ENCODE results near the gene FAM76A.
A peak's percentile ranks its signal among the peaks of the same experiment; 100 is the strongest.
"Not testable (repeated sequence)": the region's sequence is repeated elsewhere in the genome, so short reads cannot be mapped to it uniquely, and the experiment has no call there.

Gene FAM76A

GRCh38 chr1:27724961-27725373 is 794 bp upstream of the FAM76A start:
- no peak for DNase-seq (ENCODE audit: low read depth)

DNA sequence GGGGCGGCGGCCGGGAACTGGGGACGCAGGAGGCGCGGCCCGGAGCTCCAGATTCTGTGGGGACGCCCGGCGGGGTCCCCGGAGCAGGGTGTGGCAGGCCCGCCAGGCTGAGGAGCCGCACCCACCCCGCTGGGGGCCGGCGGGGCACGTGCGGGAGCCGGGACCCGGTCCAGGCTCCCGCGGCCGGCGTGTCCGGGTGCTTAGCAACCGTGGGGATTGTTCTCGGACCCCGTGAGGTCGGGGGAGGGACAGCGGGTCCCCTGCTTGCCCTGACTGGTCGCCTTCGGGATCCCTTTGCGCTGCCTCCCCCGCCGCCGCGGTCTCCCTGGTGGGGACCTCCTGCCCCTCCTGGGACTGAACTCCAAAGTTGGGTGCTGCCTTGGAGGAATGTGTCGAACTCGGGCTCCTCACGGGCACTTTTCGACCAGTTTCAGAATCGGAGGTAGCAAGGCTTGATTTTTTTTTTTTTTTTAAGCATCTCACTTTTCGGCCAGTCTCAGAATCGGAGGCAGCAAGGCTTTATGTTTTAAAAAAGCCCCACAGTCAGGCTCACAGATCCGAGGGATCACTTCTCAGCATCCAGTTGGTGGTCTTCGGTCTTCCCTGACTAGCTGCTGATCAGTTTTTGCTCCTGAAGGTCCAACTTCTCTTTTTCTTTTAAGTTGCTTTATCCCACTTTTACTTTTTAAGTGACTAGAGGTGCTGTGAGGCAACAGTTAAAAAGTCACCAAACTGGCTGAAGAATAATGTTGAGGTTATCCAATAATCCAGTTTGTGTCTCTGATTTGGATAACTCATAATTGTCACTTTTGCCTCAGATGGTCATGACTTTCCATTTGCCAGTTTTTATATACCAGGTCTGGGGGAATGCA is 648 bp downstream of the FAM76A start:
- no peak for DNase-seq (ENCODE audit: low read depth)

GRCh38 chr1:27727126-27727525 is 1.4 kb downstream of the FAM76A start:
- peak; percentile 15 for DNase-seq (ENCODE audit: low read depth)

- DNase-seq (ENCODE audit: low read depth): no peak
Measured at GRCh38 chr1:27736252-27736651, 10.5 kb downstream of the FAM76A start.

- DNase-seq (ENCODE audit: low read depth): no peak
Measured at GRCh38 chr1:27741121-27741520, 15.4 kb downstream of the FAM76A start.

- DNase-seq (ENCODE audit: low read depth): no peak
Measured at GRCh38 chr1:27744556-27744955, 18.8 kb downstream of the FAM76A start.

DNA sequence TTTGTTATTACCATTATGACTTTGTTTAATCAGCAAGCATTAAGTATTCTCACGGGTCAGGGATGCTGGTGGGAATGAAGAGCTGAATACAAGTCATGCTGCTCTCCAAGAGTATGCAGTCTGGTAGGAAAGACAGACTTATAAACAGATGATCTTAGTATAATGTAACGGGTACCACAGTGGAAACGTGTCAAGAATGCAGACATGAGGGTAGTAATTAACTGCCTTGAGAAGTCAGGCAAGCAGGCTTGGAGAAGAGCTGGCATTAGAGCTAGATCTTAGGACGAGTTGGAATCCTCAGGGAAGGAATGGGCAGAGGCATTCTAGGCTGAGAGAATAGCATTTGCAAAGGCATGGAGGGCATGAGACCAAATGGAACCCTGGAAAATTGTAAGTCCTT is 19.7 kb downstream of the FAM76A start:
- no peak for DNase-seq (ENCODE audit: low read depth)

DNA sequence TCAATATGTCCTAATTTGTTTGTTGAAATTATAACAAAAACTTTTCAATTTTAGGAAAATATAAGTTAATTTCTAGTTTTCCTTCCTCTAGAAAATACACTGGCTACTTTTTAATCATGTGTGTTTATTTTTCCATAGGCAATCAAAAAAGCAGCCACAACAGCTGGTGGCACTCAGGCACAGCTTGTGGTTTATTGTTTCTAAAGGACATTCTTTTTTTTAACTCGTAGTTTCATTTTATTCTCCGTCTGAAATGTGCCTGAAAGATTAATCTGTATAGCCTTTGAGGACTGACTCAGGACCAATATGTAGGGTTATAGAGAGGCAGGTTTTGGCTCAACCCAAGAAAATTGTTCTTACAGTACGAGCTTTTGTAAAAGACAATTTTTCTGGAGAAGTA is 26.6 kb downstream of the FAM76A start:
- DNase-seq (ENCODE audit: low read depth): no peak

GRCh38 chr1:27755286-27755685 is 29.5 kb downstream of the FAM76A start:
- DNase-seq (ENCODE audit: low read depth): no peak

DNA sequence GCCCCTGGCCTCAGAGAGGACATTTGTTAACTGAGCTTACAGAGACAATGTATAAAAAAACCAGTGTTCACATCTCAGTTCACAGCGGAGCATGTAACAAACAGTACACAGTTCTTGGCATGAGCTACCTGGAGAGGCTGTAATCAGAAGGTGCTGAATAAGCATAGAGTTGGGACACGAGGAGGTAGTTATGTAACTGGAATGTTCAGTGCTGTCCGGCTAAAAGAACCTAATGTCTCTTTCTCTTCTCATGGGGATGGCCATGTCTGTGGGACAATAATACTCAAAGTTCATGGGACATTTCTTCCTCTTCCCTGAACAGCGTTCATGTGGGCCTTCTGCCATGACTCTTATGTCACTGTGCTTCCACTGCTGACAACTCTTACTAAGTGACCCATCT is 30.1 kb downstream of the FAM76A start:
- DNase-seq (ENCODE audit: low read depth): no peak

GRCh38 chr1:27759236-27759635 is 33.5 kb downstream of the FAM76A start:
- no peak for DNase-seq (ENCODE audit: low read depth)

GRCh38 chr1:27760426-27760825 is 34.7 kb downstream of the FAM76A start:
- no peak for DNase-seq (ENCODE audit: low read depth)

DNA sequence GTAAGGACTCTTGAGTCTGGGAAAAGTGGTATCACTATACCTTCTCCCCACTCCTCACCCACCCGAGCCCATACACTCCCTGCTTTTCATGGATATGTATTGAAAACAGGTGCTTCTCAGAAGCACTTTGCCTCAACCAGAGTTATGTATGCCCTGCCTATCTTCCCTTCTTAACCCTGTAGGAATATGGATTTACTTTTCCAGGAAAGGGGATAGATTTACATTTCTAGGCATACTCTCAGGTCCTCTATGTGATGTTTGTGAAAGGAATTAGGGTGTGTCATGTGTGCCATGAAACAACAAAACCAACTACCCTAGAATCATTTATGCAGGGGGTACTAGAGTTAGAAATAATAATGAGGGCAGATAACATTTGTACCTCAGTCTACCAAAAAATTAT is 36.3 kb downstream of the FAM76A start:
- DNase-seq (ENCODE audit: low read depth): no peak

DNA sequence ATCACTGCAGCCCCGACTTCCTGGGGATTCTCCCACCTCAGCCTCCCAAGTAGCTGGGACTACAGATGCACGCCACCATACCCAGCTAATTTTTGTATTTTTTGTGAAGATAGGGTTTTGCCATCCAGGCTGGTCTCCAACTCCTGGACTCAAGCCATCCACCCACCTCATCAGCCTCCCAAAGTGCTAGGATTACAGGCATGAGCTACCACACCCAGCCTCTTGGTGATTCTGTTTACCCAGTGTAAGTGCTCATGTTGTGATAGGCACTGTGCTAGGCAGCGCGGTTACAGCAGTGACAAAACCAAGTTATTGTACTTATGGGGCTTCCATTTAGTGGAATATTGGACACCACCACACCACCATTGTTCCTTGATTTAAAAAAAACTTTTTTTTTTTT is 37.6 kb downstream of the FAM76A start:
- DNase-seq (ENCODE audit: low read depth): no peak

DNA sequence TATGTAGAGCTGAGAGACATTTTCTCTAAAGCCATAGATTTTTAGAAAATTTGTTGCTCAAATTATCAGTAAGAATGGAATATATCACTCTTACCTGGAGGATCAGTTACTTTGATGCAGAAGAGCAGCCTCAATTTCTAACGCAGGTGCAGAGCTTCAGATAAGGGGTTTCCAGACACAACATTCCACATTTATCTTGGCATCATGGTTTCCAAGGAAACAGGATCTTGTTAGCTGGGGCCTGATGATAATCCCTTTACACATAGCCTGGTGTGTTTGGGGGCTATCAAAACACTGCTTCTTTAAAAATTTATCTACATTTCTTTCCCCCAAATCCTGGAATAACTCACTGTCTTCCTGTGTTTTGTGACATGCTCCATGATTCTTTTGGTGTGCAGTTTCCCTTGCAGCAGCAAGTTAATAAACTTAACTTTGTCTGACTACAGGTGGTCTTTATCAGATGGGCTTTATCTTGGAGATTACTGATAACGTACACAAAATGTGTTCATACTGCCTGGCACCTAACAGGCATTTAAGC is 44.6 kb downstream of the FAM76A start:
- no peak for DNase-seq (ENCODE audit: low read depth)

- DNase-seq (ENCODE audit: low read depth): no peak
Measured at GRCh38 chr1:27772036-27772931, 46.5 kb downstream of the FAM76A start.

DNA sequence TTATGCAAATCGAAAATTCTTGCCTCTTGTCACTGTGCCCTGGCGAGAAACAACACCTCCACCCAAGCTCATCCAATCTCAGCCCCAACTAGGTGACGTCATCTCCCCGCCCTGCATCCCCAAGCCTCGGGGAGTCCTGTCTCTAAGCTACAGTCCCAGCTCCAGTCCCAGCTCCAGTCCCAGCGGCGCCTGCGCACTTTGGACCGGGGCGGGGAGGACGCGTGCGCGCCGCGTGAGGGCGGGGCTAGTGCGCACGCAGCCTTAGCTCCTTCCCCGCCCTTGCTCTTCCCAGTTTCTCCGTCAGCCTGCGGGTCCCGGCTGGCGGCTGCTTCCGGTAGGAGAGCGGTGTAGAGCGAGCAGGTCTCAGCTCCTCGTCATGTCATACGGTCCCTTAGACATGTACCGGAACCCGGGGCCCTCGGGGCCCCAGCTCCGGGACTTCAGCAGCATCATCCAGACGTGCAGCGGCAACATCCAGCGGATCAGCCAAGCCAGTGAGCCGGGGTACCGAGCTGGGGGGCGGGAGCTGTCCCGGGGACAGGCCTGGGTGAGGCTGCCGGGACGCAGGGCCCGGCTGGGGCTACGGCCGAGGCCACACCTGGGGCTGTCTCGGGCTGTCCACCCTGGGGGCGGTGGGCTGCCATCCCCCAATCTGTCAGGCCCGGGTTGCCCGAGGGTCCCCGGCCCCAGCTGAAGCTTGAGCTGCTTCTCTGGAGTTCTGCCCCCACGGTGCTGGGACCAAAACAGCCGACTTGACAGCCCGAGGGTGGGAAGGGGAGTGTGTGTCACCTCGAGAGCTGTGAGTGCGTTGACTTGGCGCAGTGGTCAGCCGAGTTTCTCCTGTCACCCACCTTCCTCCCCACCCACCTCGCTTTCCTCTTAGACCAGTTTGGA is 47.4 kb downstream of the FAM76A start, which contains the start of gene STX12:
Gene STX12 (plus strand): TSS at position 288 of the 894 bp plus-strand sequence. CDS start 89 bp downstream, at position 377.
- peak; percentile 100 for DNase-seq (ENCODE audit: low read depth)

DNA sequence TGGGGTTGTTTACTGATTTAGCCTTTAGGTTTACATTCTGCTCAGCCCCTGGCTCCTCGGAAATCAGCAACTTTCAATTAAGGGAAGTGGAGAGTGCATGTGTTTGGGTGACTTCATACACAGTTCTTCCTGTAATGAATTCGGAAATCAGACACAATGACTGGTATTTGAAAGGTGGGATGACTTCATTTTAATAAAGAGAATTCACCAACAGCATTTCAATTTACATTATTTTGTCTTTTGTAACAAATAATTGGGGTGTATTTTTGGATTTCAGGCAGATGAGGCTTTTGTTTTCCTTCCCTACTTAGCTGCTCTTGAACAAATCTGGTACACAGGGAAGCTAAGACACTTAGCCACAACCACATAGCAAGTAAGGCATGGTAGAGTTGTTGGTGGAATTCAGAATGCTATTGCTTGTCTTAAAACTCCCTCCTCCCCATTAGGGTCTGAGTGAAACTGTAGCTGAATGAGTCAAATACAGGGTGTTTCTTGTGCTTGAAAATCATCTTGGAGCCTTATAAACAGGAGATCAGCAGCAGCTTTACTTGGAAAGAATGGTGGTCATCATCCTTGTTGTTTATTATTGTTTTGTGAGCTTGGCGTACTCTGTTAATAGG is 48.2 kb downstream of the FAM76A start:
- no peak for DNase-seq (ENCODE audit: low read depth)

GRCh38 chr1:27774654-27775053 is 48.9 kb downstream of the FAM76A start:
- DNase-seq (ENCODE audit: low read depth): no peak

GRCh38 chr1:27775336-27775735 is 49.6 kb downstream of the FAM76A start:
- DNase-seq (ENCODE audit: low read depth): not testable (repeated sequence)

- not testable (repeated sequence) for DNase-seq (ENCODE audit: low read depth)
Measured at GRCh38 chr1:27776276-27776675, 50.5 kb downstream of the FAM76A start.

Measured in non-pigmented ciliary epithelial cell (primary cell).